Bronchial epithelial cell (primary cell): ENCODE results near the gene GRIK5. TPM values are rescaled to one million over a fixed set of nuclear protein-coding genes. Genes with fewer than 3 reads are reported as not detected.

Source experiments
- DNase-seq: peaks from one replicate; pipeline ENCODE4 v3.0.0-alpha.2; 2010; ENCODE audit warnings: low read depth
- FAIRE-seq: peaks from 2 replicates; lab custom pipeline; 2011; peaks lifted over from hg19 to GRCh38; lab: Jason Lieb, UNC
- H3K27me3 ChIP-seq: 2 replicates; pipeline ENCODE4 v1.5.1; 2011; ENCODE audit warnings: low read length; ENCODE audit not compliant: control insufficient read depth, insufficient read depth
- H3K36me3 ChIP-seq: 2 replicates; pipeline ENCODE4 v1.5.1; 2011; ENCODE audit warnings: low read length; ENCODE audit not compliant: control insufficient read depth, insufficient read depth
- H3K4me3 ChIP-seq: 2 replicates; pipeline ENCODE4 v1.5.1; 2011; ENCODE audit warnings: mild to moderate bottlenecking, low read depth, low read length, control low read depth
- CTCF ChIP-seq: IDR thresholded peaks from 2 replicates; pipeline ENCODE4 v1.5.1; 2011; ENCODE audit warnings: mild to moderate bottlenecking, moderate library complexity, low read length, control low read depth, inconsistent platforms; ENCODE audit not compliant: insufficient read depth, severe bottlenecking
- total RNA-seq: library from RNA; depleted of rRNA; stranded (reverse); fragments of >200 nt; gene quantifications from 2 replicates; pipeline ENCODE4 v1.2.1, GENCODE V29; 2014

Gene GRIK5
- total RNA-seq, 1 donor from 2014 or later = under 0.01 TPM

- H3K36me3 ChIP-seq = no peaks in the 10 kb centered on the region
- no peak for TF ChIP-seq CTCF
- H3K27me3 ChIP-seq = no peaks in the 10 kb centered on the region
- DNase-seq = no peak
- H3K4me3 ChIP-seq = no peak overlapping the region
- no peak for FAIRE-seq
These were observed 19.3 kb upstream of the GRIK5 start for GRCh38 chr19:42089191-42089750.

DNA sequence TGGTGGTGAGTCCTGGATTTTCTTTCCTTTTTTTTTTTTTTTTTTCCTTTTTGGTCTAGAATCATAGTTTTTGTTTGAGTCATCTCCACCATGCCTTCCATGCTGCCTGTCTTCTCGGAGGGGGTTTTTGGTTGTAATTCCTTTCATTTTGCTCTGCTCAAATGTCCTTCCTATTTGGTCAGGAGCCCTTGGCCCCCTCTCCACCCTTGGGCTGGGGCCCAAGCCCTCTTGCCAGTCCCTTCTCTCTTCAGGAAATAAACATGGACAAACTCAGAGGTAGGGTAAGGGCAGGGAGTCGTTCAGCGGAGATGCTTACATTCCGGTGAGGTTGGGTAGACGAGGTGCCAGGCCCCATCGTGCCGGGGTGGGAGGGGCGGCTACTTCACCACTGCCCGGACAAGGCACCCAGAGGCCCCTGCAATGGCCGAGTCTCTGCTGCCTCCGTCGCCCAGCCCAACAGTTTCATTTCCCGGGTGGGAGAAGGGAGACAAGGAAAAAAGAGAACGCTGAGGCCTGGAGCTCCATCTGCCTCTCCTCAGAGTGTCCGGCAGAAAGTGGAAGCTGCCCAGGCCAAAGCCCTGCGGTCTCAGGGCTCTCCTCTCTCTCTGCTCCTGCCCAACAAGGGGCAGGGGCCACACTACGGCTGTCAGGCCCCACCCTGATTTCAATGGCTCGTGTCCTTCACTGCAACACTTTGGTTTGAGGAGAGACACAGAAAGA, 18.6 kb upstream of the GRIK5 start:
- Histone ChIP-seq H3K36me3 (no peaks in the 10 kb centered on the region), H3K4me3 (no peak overlapping the region), H3K27me3 (no peaks in the 10 kb centered on the region)
- no peak for TF ChIP-seq CTCF
- DNase-seq (peak; percentile 23), FAIRE-seq (no peak)

- DNase-seq = no peak
- no peak for TF ChIP-seq CTCF
- Histone ChIP-seq H3K4me3 (no peak overlapping the region), H3K27me3 (no peaks in the 10 kb centered on the region), H3K36me3 (no peaks in the 10 kb centered on the region)
- FAIRE-seq = no peak
These were observed 17.0 kb upstream of the GRIK5 start for GRCh38 chr19:42086770-42087550.

DNA sequence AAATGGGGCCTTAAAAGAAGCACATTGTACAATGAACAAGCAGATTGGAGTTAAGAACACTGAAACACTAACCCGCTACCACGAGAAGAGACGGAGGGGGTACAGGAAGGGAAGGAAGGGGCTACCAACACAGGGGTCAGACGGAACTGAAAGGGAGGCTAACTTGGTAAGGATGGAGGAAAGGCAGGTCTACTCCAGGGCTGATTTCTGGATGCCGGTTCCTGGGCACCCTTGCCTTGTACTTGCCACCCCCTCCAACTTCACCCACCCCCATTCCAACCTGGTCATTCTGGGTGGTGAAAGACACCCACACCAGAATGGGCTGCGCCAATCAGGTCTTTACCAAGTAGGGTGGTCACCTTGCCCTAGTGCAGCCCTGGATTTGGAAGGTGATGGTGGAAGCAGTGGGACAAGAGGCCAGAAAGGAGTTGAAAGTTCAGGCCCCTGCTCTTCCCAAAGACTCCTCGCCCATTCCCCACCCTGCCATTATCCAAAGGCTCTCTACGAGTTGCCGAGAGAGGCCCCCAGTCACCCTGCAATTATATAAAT, 16.3 kb upstream of the GRIK5 start:
- Histone ChIP-seq H3K36me3 (peaks cover 2% of the 10 kb centered on the region), H3K4me3 (no peak overlapping the region), H3K27me3 (no peaks in the 10 kb centered on the region)
- DNase-seq = no peak
- FAIRE-seq = no peak
- no peak for TF ChIP-seq CTCF

GRCh38 chr19:42083537-42083936, 13.5 kb upstream of the GRIK5 start:
- DNase-seq = no peak
- no peak for TF ChIP-seq CTCF
- no peak for FAIRE-seq
- Histone ChIP-seq H3K4me3 (no peak overlapping the region), H3K36me3 (peaks cover 27% of the 10 kb centered on the region), H3K27me3 (no peaks in the 10 kb centered on the region)
